SK-N-MC (cell line): Measurements from ENCODE around the gene RNF213.

ENCODE experiments used
- DNase-seq: peaks from one replicate; pipeline ENCODE4 v3.0.0-alpha.2; 2011; ENCODE audit warnings: low read depth, low spot score
- H3K27ac ChIP-seq: fragments of 200-600 bp; sonication (generic); 2 replicates; pipeline ENCODE4 v1.5.1; 2016; ENCODE audit warnings: mixed run types
- H3K36me3 ChIP-seq: fragments of 200-600 bp; sonication (generic); 2 replicates; pipeline ENCODE4 v1.6.1; 2017; ENCODE audit warnings: antibody characterized with exemption, low read length, mixed read lengths; ENCODE audit not compliant: insufficient read depth
- H3K4me3 ChIP-seq: fragments of 200-600 bp; sonication (generic); 2 replicates; pipeline ENCODE4 v1.5.1; 2016
- H3K9ac ChIP-seq: fragments of 200-600 bp; sonication (generic); 2 replicates; pipeline ENCODE4 v1.8.0; 2017; ENCODE audit warnings: mixed run types, mixed read lengths; ENCODE audit not compliant: insufficient read length
- H3K9me3 ChIP-seq: fragments of 200-600 bp; sonication (generic); 2 replicates; pipeline ENCODE4 v1.6.1; 2017; ENCODE audit warnings: low read depth, mild to moderate bottlenecking, antibody characterized with exemption, low read length, moderate library complexity, mixed read lengths
- EZH2 ChIP-seq: fragments of 200-600 bp; sonication (generic); IDR thresholded peaks from one replicate; pipeline ENCODE4 v1.6.1; 2017; ENCODE audit warnings: antibody characterized with exemption
- FOXP2 ChIP-seq: optimal IDR thresholded peaks from 2 replicates; pipeline ENCODE3; 2011; ENCODE audit warnings: mild to moderate bottlenecking, moderate library complexity; ENCODE audit not compliant: insufficient read depth; ENCODE audit errors: extremely low read length, control extremely low read depth
- POLR2AphosphoS5 ChIP-seq: IDR thresholded peaks from 2 replicates; pipeline ENCODE4 v1.6.1; 2012; ENCODE audit warnings: mild to moderate bottlenecking, low read depth, low read length, borderline replicate concordance

RNF213 gene

DNA sequence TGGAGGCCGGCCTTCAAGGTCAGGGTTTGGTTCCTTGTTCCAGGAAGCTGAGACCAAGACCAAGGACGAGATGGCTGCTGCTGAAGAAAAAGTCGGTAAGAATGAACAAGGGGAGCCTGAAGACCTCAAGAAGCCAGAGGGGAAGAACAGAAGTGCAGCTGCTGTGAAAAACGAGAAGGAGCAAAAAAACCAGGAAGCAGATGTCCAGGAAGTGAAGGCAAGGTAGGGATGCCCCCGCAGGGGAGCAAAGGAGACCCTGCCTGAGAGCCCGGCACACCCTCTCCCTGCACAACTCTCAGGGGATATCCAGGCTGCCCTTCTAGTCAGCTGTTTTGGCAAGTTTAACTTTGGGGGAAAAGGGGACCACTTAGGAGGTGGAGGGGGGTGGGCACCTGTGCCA lies 29.0 kb downstream of the RNF213 start:
- TF ChIP-seq POLR2AphosphoS5 (no peak), FOXP2 (no peak), EZH2 (no peak)
- H3K27ac ChIP-seq: no peak overlapping the region
- peaks cover 7% of the 10 kb centered on the region; the same call in 1 of the 2 replicates for H3K36me3 ChIP-seq
- H3K9ac ChIP-seq: no peak overlapping the region
- no peaks in the 10 kb centered on the region for H3K9me3 ChIP-seq
- no peak overlapping the region for H3K4me3 ChIP-seq
- DNase-seq: no peak

- Histone ChIP-seq H3K36me3 (peaks cover 12% of the 10 kb centered on the region; the same call in 1 of the 2 replicates), H3K27ac (no peak overlapping the region), H3K4me3 (no peak overlapping the region), H3K9ac (no peak overlapping the region), H3K9me3 (no peaks in the 10 kb centered on the region)
- no peak for DNase-seq
- no peak for TF ChIP-seq EZH2
- TF ChIP-seq POLR2AphosphoS5: no peak
- no peak for TF ChIP-seq FOXP2
These were observed 29.5 kb downstream of the RNF213 start for GRCh38 chr17:80290156-80290555.

DNA sequence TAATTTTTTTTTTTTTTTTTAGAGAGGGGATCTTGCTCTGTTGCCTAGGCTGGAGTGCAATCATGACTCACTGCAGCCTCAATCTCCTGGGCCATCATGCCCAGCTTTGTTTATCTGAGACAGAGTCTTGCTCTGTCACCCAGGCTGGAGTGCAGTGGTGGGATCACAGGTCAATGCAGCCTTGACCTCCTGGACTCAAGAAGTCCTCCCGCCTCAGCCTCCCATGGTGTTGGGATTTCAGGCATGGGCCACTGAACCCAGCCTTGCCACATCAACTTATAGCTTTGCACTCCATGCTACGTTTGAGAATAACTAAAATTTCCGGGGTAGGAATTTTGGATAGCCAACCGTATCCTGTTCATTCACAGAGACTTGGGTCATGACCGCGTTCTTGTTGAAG lies 30.6 kb downstream of the RNF213 start:
- H3K4me3 ChIP-seq: no peak overlapping the region
- TF ChIP-seq POLR2AphosphoS5 (no peak), FOXP2 (no peak), EZH2 (no peak)
- H3K9ac ChIP-seq: no peak overlapping the region
- no peak for DNase-seq
- no peak overlapping the region for H3K27ac ChIP-seq
- H3K36me3 ChIP-seq: peaks cover 18% of the 10 kb centered on the region; the same call in 1 of the 2 replicates
- no peaks in the 10 kb centered on the region for H3K9me3 ChIP-seq

DNA sequence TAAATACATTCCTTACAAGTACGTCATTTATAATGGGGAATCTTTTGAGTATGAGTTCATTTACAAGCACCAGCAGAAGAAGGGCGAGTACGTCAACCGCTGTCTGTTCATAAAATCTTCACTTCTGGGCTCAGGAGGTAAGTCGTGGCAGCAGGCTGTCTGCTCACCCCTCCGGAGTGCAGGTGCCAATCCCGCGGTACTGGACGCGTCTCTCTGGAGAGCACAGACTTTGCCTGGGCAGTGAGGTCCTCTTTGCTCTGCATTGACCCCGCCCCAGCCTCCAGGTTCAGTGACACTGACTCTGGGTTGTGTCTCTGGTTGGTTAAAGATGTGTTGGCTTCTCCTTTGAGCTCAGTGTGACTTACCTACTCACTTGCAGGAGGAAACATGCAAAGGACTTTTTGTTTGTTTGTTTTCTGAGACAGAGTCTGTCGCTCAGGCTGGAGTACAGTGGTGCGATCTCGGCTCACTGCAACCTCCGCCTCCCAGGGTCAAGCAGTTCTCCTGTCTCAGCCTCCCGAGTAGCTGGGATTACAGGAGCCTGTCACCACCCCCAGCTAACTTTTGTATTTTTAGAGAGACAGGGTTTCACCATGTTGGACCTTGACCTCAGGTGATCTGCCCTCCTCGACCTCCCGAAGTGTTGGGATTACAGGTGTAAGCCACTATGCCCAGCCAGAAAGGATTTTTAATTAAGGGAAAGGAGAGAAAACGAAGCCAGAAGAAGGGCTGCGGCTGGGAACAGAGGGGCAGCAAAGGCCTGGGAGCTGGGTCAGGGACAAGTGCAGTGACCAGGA lies 31.2 kb downstream of the RNF213 start:
- no peak overlapping the region for H3K9ac ChIP-seq
- TF ChIP-seq FOXP2: no peak
- no peak for TF ChIP-seq EZH2
- TF ChIP-seq POLR2AphosphoS5: no peak
- no peak overlapping the region for H3K4me3 ChIP-seq
- DNase-seq: no peak
- H3K36me3 ChIP-seq: peaks cover 22% of the 10 kb centered on the region; the same call in 1 of the 2 replicates
- H3K9me3 ChIP-seq: no peaks in the 10 kb centered on the region
- no peak overlapping the region for H3K27ac ChIP-seq

DNA sequence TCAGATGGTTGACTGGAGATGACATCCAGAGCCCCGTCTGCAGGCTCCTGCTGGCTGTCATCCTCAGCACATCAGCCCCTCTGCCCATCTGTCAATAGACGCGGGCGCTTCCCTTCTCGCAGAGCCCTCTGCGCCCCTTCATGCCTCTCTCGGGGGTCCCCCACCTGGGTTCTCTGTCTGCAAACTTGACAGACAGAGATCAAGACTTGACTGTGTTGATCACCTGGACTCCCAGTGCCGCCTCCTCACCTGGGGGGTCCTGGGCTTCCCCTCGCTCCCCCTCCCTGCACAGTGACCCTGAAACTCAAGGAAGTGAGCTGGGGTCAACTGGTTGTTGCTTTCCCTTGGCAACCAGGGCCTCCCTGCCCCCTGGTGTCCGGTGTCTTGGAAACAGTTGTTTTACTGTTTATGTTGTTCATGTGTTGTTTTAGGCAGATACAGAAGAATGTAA lies 31.9 kb downstream of the RNF213 start:
- H3K9ac ChIP-seq: no peak overlapping the region
- TF ChIP-seq FOXP2 (no peak), POLR2AphosphoS5 (no peak), EZH2 (no peak)
- no peaks in the 10 kb centered on the region for H3K9me3 ChIP-seq
- no peak overlapping the region for H3K4me3 ChIP-seq
- no peak overlapping the region for H3K27ac ChIP-seq
- DNase-seq: no peak
- H3K36me3 ChIP-seq: peaks cover 22% of the 10 kb centered on the region; the same call in 1 of the 2 replicates

DNA sequence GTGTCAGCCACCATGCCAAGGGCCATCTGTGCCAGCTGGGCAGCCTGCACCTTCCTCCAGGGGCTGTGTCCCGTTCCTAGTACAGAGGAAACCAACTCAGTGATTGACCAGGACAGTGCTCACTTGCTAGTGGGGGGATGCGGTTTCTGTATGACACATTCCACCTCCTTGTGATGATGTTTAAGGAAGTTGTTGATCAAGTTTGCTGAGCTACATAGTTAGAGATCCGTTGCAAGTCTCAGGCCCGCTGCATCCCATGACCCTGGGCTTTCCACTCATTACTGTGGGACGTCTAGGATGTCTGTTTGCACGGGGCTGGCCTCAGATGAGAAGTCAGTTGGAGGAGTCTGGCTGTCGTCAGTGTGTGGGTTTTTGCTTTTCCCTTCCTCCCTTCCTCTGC lies 33.6 kb downstream of the RNF213 start:
- Histone ChIP-seq H3K4me3 (no peak overlapping the region), H3K9me3 (no peaks in the 10 kb centered on the region), H3K27ac (no peak overlapping the region), H3K36me3 (peaks cover 27% of the 10 kb centered on the region; the same call in 1 of the 2 replicates), H3K9ac (no peak overlapping the region)
- TF ChIP-seq POLR2AphosphoS5: no peak
- no peak for DNase-seq

- no peak overlapping the region for H3K9ac ChIP-seq
- no peak for DNase-seq
- TF ChIP-seq FOXP2: no peak
- TF ChIP-seq EZH2: no peak
- TF ChIP-seq POLR2AphosphoS5: no peak
- H3K36me3 ChIP-seq: peaks cover 31% of the 10 kb centered on the region
- H3K4me3 ChIP-seq: no peak overlapping the region
- no peak overlapping the region for H3K27ac ChIP-seq
- no peaks in the 10 kb centered on the region for H3K9me3 ChIP-seq
These were observed 34.0 kb downstream of the RNF213 start for GRCh38 chr17:80294653-80295052.

DNA sequence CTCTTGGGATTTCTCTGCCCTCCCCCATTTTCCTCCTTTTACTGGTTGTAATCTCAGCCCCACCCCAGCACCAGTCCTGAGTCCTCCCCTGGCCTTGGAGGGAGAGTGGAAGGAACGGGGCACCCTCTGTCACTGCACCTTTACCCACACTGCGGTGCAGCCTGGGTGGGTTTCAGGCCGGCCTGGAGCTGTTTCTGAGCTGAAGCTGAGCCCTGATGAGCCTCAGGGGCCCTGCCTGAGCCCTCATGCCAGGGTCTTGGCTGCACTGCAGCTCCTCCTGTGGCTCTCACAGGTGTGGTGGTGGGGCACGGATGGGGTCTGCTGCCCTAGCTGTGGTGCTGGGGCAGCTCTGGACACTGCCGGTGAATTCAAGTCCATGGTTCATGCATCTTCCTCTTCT lies 34.5 kb downstream of the RNF213 start:
- no peak overlapping the region for H3K9ac ChIP-seq
- peaks cover 35% of the 10 kb centered on the region for H3K36me3 ChIP-seq
- no peak for TF ChIP-seq EZH2
- no peak for TF ChIP-seq POLR2AphosphoS5
- no peak for TF ChIP-seq FOXP2
- H3K9me3 ChIP-seq: no peaks in the 10 kb centered on the region
- no peak overlapping the region for H3K4me3 ChIP-seq
- no peak for DNase-seq
- H3K27ac ChIP-seq: no peak overlapping the region

- no peaks in the 10 kb centered on the region for H3K9me3 ChIP-seq
- TF ChIP-seq EZH2: no peak
- TF ChIP-seq POLR2AphosphoS5: no peak
- H3K36me3 ChIP-seq: peaks cover 40% of the 10 kb centered on the region
- no peak overlapping the region for H3K9ac ChIP-seq
- no peak overlapping the region for H3K27ac ChIP-seq
- DNase-seq: no peak
- no peak overlapping the region for H3K4me3 ChIP-seq
These were observed 34.9 kb downstream of the RNF213 start for GRCh38 chr17:80295559-80295958.
